PC-9 (cell line): ENCODE measurements around the gene ADCY4. TPM values are rescaled to one million over a fixed set of nuclear protein-coding genes. Genes with fewer than 3 reads are reported as not detected.
"Not testable (repeated sequence)": the region's sequence is repeated elsewhere in the genome, so short reads cannot be mapped to it uniquely, and the experiment has no call there.

ENCODE experiments used
- BruUV-seq: library from RNA; stranded (reverse); fragments of 400-500 nt; replicated peaks from 2 replicates; lab custom pipeline; 2021; lab: Mats Ljungman, UMichigan
- CTCF ChIA-PET: fragments of 300-600 bp; sonication (Branson Sonifier 250); formaldehyde crosslinking; loops from one replicate; lab custom pipeline; 2022; ENCODE audit warnings: antibody characterized with exemption; lab: Charles Lee
- POLR2A ChIA-PET: fragments of 300-600 bp; sonication (Branson Sonifier 250); formaldehyde crosslinking; loops from one replicate; lab custom pipeline; 2022; ENCODE audit warnings: antibody characterized with exemption; ENCODE audit not compliant: unreplicated experiment; lab: Charles Lee
- DNase-seq, 2 experiments: peaks; one replicate each; pipeline versions ENCODE4 v3.0.0 to v3.0.0-alpha.2; 2015 to 2022; ENCODE audit warnings: mixed read lengths in 1 of 2
- H2AFZ ChIP-seq: fragments of 200-600 bp; sonication (generic); 2 replicates; pipeline ENCODE4 v1.8.1; 2017; ENCODE audit warnings: antibody characterized with exemption
- H3F3A ChIP-seq: fragments of 200-600 bp; sonication (generic); 2 replicates; pipeline ENCODE4 v1.8.1; 2017; ENCODE audit warnings: antibody characterized with exemption, mild to moderate bottlenecking, low read depth; ENCODE audit not compliant: insufficient read depth
- H3K27ac ChIP-seq: fragments of 200-600 bp; sonication (generic); 2 replicates; pipeline ENCODE4 v1.6.1; 2016; ENCODE audit warnings: mixed run types
- H3K27me3 ChIP-seq: fragments of 200-600 bp; sonication (generic); 2 replicates; pipeline ENCODE4 v1.6.1; 2016; ENCODE audit warnings: low read depth, mixed run types; ENCODE audit not compliant: insufficient read depth
- H3K36me3 ChIP-seq: fragments of 200-600 bp; sonication (generic); 2 replicates; pipeline ENCODE4 v1.6.1; 2016; ENCODE audit warnings: low read depth, mixed run types
- H3K4me1 ChIP-seq: fragments of 200-600 bp; sonication (generic); replicated peaks from 2 replicates; pipeline ENCODE4 v1.6.1; 2016; ENCODE audit warnings: mixed run types; ENCODE audit not compliant: insufficient read depth
- H3K4me2 ChIP-seq: fragments of 200-600 bp; sonication (generic); 2 replicates; pipeline ENCODE4 v1.6.1; 2017; ENCODE audit warnings: mixed run types
- H3K4me3 ChIP-seq: fragments of 200-600 bp; sonication (generic); 2 replicates; pipeline ENCODE4 v1.6.1; 2016; ENCODE audit warnings: mixed run types
- H3K79me2 ChIP-seq: fragments of 200-600 bp; sonication (generic); 2 replicates; pipeline ENCODE4 v1.6.1; 2017; ENCODE audit warnings: low read depth, mixed run types
- H3K9me2 ChIP-seq: fragments of 200-600 bp; sonication (generic); 2 replicates; pipeline ENCODE4 v1.8.1; 2017; ENCODE audit warnings: mild to moderate bottlenecking; ENCODE audit not compliant: insufficient read depth
- H3K9me3 ChIP-seq: fragments of 200-600 bp; sonication (generic); 2 replicates; pipeline ENCODE4 v1.8.1; 2016; ENCODE audit warnings: low read depth; ENCODE audit not compliant: insufficient read depth
- H4K20me1 ChIP-seq: fragments of 200-600 bp; sonication (generic); 2 replicates; pipeline ENCODE4 v1.8.1; 2017; ENCODE audit not compliant: insufficient read depth
- CTCF ChIP-seq: fragments of 200-600 bp; sonication (generic); conservative IDR thresholded peaks from 2 replicates; pipeline ENCODE4 v1.6.1; 2017; ENCODE audit warnings: mixed run types, antibody characterized with exemption, mild to moderate bottlenecking, moderate library complexity
- EZH2 ChIP-seq: fragments of 200-600 bp; sonication (generic); IDR thresholded peaks from 2 replicates; pipeline ENCODE4 v1.8.0; 2017; ENCODE audit warnings: antibody characterized with exemption, low read depth
- intact Hi-C: fragments of 100-400 bp; cut with micrococcal nuclease; formaldehyde crosslinking; loops from one replicate; pipeline ENCODE4 v1.10.0; 2022; ENCODE audit not compliant: unreplicated experiment
- total RNA-seq: library from RNA; stranded (reverse); gene quantifications from 2 replicates; pipeline ENCODE4 v1.2.3, GENCODE V29; 2021

ADCY4 gene
- total RNA-seq, 1 experiment from 2014 or later: 1.8 TPM

GRCh38 chr14:24327914-24328313 lies 7.0 kb downstream of the ADCY4 start:
- H3K27ac ChIP-seq, H2AFZ ChIP-seq, H3K4me2 ChIP-seq, H3F3A ChIP-seq, H3K9me2 ChIP-seq, H4K20me1 ChIP-seq, H3K27me3 ChIP-seq, H3K9me3 ChIP-seq, H3K4me1 ChIP-seq, H3K4me3 ChIP-seq, intact Hi-C loops, H3K79me2 ChIP-seq, H3K36me3 ChIP-seq, BruUV-seq: not testable (repeated sequence)
- peak in 1 of 2 experiments; percentile 37 for DNase-seq
- TF ChIP-seq CTCF: peak; percentile 67
- CTCF ChIA-PET: interaction anchor here (0.6 kb wide), 1 partner anchor 86 kb away, joined by 6 read pairs; no protein-coding TSS in a partner anchor
- POLR2A ChIA-PET: interaction anchor here (0.6 to 0.7 kb wide), 2 partner anchors 25 to 163 kb away, joined by 3 to 4 read pairs; no protein-coding TSS in a partner anchor

DNA sequence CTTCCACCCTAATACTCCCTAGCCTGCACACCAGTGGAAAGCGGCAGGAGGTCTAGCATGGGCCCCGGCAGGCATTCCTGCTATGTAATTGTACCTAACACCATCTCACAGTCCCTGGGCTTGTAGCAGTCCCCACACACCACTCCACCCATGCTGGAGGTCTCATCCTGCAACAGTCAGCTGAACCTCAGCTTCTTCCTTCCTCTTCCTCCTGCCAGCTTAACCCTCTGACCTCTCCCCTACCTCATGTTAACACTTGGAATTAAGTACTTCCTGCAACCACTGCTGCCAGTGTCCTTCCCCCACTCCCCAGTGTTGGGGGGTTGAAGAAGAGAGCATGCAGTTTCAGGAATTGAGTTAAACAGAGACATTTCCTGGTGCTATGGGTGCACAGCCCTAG lies 7.6 kb downstream of the ADCY4 start:
- BruUV-seq: no TSS peak

GRCh38 chr14:24325963-24326362 lies 8.9 kb downstream of the ADCY4 start:
- H3K4me2 ChIP-seq: no peak overlapping the region
- CTCF ChIA-PET: no interaction called here
- POLR2A ChIA-PET: no interaction called here

More for the DNA sequence above, 7.6 kb downstream of the ADCY4 start:
- H2AFZ ChIP-seq: no peak overlapping the region
- no peaks in the 10 kb centered on the region for H3K79me2 ChIP-seq
- no peaks in the 10 kb centered on the region for H4K20me1 ChIP-seq
- intact Hi-C loops: no loop called here
- no peaks in the 10 kb centered on the region for H3K27me3 ChIP-seq
- ChIA-PET POLR2A (interaction anchor here (0.7 kb wide), 1 partner anchor 25 kb away, joined by 4 read pairs; no protein-coding TSS in a partner anchor), CTCF (interaction anchor here (0.6 kb wide), 1 partner anchor 86 kb away, joined by 6 read pairs; no protein-coding TSS in a partner anchor)
- no peak overlapping the region for H3K4me2 ChIP-seq
- H3F3A ChIP-seq: no peaks in the 10 kb centered on the region
- no peak overlapping the region for H3K4me3 ChIP-seq
- no peak for DNase-seq
- H3K9me2 ChIP-seq: no peaks in the 10 kb centered on the region
- H3K27ac ChIP-seq: no peak overlapping the region
- H3K36me3 ChIP-seq: no peaks in the 10 kb centered on the region
- no peaks in the 10 kb centered on the region for H3K4me1 ChIP-seq
- H3K9me3 ChIP-seq: no peaks in the 10 kb centered on the region
- TF ChIP-seq EZH2: no peak
- TF ChIP-seq CTCF: no peak

More at GRCh38 chr14:24325963-24326362, 8.9 kb downstream of the ADCY4 start:
- H3K27ac ChIP-seq: no peak overlapping the region
- BruUV-seq: no TSS peak
- intact Hi-C loops: no loop called here
- H3K27me3 ChIP-seq: no peaks in the 10 kb centered on the region
- H3K36me3 ChIP-seq: no peaks in the 10 kb centered on the region
- H2AFZ ChIP-seq: no peak overlapping the region
- H3F3A ChIP-seq: no peaks in the 10 kb centered on the region
- H3K4me3 ChIP-seq: no peak overlapping the region
- no peak for TF ChIP-seq EZH2
- TF ChIP-seq CTCF: no peak
- H3K4me1 ChIP-seq: no peaks in the 10 kb centered on the region
- no peaks in the 10 kb centered on the region for H4K20me1 ChIP-seq
- no peaks in the 10 kb centered on the region for H3K9me3 ChIP-seq
- DNase-seq: no peak
- H3K9me2 ChIP-seq: no peaks in the 10 kb centered on the region
- H3K79me2 ChIP-seq: no peaks in the 10 kb centered on the region
